ENCODE data around the gene EN2. TPM values are rescaled to one million over a fixed set of nuclear protein-coding genes. Genes with fewer than 3 reads are reported as not detected.

Gene EN2
- total RNA-seq, 1 experiment from 2014 or later = not detected

DNA sequence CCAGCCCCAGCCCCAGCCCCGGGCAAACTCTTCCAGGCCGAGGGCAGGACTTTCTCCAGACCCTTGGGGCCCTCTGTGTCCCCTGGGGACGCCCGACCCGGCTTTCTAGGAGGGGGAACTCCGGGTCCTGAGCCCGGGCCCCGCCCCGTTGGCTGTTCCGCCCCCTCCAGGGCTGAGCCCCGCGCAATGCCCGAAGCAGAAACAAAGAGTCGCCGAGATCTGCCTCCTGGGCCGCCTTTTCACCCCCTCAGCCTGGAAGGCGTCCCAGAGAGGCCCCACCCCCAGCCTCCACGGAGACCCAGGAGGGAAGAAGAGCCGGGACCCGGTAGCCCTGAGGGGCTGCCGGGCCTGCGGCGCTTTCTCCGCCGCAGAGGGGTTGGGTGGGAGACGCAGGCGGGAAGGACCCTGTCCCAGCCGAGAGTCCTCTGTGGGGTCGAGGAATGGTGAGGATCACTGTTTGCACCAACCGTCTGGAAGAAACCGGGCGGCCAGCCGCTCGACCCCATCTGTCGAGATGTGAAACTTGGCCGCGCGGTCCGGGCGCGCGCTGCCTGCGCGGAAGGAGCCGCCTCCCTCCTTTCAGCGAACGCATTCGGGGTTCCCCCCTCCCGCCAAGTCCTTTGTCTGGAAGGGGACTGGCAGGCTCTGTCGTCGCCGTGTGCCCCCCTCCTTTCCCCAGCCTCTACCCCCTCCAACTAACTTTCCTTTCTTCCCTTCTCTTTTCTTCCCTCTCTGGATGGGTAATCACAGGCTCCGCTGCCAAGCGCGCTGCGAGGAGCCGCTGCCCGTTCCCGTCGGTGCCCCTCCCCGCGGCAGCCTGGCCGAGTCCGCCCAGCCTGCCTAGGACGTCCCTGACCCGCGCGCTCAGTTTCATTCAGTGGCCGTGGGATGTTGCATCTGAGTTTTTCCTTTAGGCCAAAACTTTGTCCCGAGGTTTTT is 10.2 kb downstream of the EN2 start:
- no peak for DNase-seq (ENCODE audit: unreplicated experiment)
- H3K4me1 Mint-ChIP-seq (ENCODE audit: insufficient read depth, unreplicated experiment) = peaks cover 5% of the 10 kb centered on the region
- H3K9me3 Mint-ChIP-seq (ENCODE audit: unreplicated experiment) = no peaks in the 10 kb centered on the region
- CTCF ChIA-PET = interaction anchor here (0.8 kb wide), 1 partner anchor 90 kb away, joined by 3 read pairs; no protein-coding TSS in a partner anchor
- H3K27me3 Mint-ChIP-seq (ENCODE audit: insufficient read depth, unreplicated experiment) = peaks cover 52% of the 10 kb centered on the region
- no peaks in the 10 kb centered on the region for H3K36me3 Mint-ChIP-seq (ENCODE audit: insufficient read depth, unreplicated experiment)
- POLR2A ChIA-PET = no interaction called here
- BruUV-seq (replicated peaks) = no TSS peak
- intact Hi-C loops (cut with micrococcal nuclease) = no loop called here
- no peak overlapping the region for H3K4me3 Mint-ChIP-seq (ENCODE audit: unreplicated experiment)
- TF ChIP-seq, protein P1, sequence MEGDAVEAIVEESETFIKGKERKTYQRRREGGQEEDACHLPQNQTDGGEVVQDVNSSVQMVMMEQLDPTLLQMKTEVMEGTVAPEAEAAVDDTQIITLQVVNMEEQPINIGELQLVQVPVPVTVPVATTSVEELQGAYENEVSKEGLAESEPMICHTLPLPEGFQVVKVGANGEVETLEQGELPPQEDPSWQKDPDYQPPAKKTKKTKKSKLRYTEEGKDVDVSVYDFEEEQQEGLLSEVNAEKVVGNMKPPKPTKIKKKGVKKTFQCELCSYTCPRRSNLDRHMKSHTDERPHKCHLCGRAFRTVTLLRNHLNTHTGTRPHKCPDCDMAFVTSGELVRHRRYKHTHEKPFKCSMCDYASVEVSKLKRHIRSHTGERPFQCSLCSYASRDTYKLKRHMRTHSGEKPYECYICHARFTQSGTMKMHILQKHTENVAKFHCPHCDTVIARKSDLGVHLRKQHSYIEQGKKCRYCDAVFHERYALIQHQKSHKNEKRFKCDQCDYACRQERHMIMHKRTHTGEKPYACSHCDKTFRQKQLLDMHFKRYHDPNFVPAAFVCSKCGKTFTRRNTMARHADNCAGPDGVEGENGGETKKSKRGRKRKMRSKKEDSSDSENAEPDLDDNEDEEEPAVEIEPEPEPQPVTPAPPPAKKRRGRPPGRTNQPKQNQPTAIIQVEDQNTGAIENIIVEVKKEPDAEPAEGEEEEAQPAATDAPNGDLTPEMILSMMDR (IDR thresholded peaks at IDR 0.05; ENCODE audit: unreplicated experiment) = no peak
- no peak overlapping the region for H3K27ac Mint-ChIP-seq (ENCODE audit: low read depth, unreplicated experiment)

DNA sequence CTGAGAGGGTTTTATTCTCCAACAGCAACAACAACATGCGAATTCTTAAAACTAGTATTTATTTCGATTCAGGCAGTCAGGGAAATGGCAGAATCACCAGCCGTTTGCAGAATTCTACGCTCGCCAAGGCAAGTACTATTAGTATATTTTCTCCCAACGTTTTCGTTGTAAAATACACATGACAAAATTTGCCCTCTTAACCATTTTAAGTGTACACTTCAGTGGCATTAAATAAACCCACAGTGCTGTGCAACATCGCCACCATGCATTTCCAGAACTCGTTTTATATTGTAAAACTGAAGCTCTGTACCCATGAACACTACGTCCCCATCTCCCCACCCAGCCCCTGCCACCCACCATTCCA is 10.8 kb downstream of the EN2 start:
- no peak overlapping the region for H3K4me3 Mint-ChIP-seq (ENCODE audit: unreplicated experiment)
- no peaks in the 10 kb centered on the region for H3K9me3 Mint-ChIP-seq (ENCODE audit: unreplicated experiment)
- intact Hi-C loops (cut with micrococcal nuclease) = no loop called here
- H3K36me3 Mint-ChIP-seq (ENCODE audit: insufficient read depth, unreplicated experiment) = no peaks in the 10 kb centered on the region
- BruUV-seq (replicated peaks) = no TSS peak
- H3K4me1 Mint-ChIP-seq (ENCODE audit: insufficient read depth, unreplicated experiment) = peaks cover 5% of the 10 kb centered on the region
- no peak for DNase-seq (ENCODE audit: unreplicated experiment)
- peaks cover 52% of the 10 kb centered on the region for H3K27me3 Mint-ChIP-seq (ENCODE audit: insufficient read depth, unreplicated experiment)
- H3K27ac Mint-ChIP-seq (ENCODE audit: low read depth, unreplicated experiment) = no peak overlapping the region
- ChIA-PET CTCF (interaction anchor here (0.7 to 0.8 kb wide), 2 partner anchors 37 to 91 kb away, joined by 3 read pairs; no protein-coding TSS in a partner anchor), POLR2A (no interaction called here)
- TF ChIP-seq, protein P1 (IDR thresholded peaks at IDR 0.05; ENCODE audit: unreplicated experiment) = no peak

DNA sequence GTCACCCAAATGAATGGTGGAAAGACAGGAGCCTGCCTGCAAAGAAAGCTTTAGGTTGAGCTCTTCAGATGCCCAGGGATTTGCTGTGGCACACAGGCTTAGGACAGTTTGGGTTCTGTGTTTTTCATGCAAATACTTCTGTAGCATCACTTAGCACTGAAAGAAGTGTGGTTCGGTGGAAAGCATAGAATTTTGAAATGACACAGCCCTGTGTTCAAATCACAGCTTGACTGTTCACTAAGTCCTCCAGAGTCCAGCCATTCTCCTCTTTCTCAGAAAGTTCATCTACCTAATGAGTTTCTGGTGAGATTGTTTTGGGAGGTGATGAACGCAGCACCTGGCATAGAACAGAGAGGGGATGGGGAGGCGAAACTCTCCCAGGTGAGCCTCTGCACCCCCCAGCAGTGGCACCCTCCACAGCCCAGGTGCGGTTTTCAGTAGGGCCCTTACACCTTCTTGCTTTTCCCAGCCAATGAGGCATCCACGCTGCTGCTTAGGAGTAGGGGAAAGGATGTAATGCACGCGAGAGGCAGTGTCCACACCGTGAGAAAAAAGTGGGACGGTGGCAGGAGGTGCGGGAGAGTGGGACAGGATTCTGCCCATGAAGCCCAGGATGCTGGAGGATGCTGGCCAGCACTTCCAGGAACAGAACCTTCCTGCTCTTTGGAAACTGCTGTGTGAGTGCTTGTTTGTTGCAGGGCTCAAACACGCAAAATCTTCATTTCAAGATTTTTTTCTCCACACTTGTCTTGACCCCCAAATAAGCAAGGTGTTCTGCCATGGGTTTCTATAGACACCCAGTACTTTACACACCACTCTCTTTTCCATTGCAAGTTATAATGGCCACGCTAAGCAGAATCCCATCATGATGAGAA is 11.6 kb downstream of the EN2 start:
- DNase-seq (ENCODE audit: unreplicated experiment) = no peak
- no TSS peak for BruUV-seq (replicated peaks)
- TF ChIP-seq, protein P1 (IDR thresholded peaks at IDR 0.05; ENCODE audit: unreplicated experiment) = no peak
- Mint-ChIP-seq H3K27ac (ENCODE audit: low read depth, unreplicated experiment) (no peak overlapping the region), H3K4me3 (ENCODE audit: unreplicated experiment) (no peak overlapping the region), H3K27me3 (ENCODE audit: insufficient read depth, unreplicated experiment) (peaks cover 53% of the 10 kb centered on the region), H3K4me1 (ENCODE audit: insufficient read depth, unreplicated experiment) (peaks cover 5% of the 10 kb centered on the region), H3K36me3 (ENCODE audit: insufficient read depth, unreplicated experiment) (no peaks in the 10 kb centered on the region), H3K9me3 (ENCODE audit: unreplicated experiment) (no peaks in the 10 kb centered on the region)
- POLR2A ChIA-PET = no interaction called here
- CTCF ChIA-PET = interaction anchor here (0.7 to 0.8 kb wide), 2 partner anchors 36 to 92 kb away, joined by 3 read pairs; no protein-coding TSS in a partner anchor
- intact Hi-C loops (cut with micrococcal nuclease) = no loop called here

DNA sequence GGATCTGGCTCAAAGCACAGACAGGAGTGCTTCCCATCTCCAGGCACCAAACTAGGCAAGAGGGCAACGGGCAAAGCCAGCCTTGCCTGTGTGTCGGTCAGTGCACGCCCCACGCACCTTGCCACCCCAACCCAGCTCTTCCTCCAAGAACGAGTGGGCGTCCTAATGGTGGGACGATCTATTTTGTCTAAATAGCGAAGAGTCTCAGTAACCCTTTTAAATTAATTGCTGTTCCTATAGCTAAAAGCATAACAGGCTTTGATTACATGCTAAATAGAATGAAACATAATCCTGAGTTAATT is 12.2 kb downstream of the EN2 start:
- CTCF ChIA-PET = no interaction called here
- DNase-seq (ENCODE audit: unreplicated experiment) = no peak
- Mint-ChIP-seq H3K9me3 (ENCODE audit: unreplicated experiment) (no peaks in the 10 kb centered on the region), H3K4me1 (ENCODE audit: insufficient read depth, unreplicated experiment) (peaks cover 5% of the 10 kb centered on the region), H3K36me3 (ENCODE audit: insufficient read depth, unreplicated experiment) (no peaks in the 10 kb centered on the region), H3K27me3 (ENCODE audit: insufficient read depth, unreplicated experiment) (peaks cover 59% of the 10 kb centered on the region), H3K27ac (ENCODE audit: low read depth, unreplicated experiment) (no peak overlapping the region), H3K4me3 (ENCODE audit: unreplicated experiment) (no peak overlapping the region)
- intact Hi-C loops (cut with micrococcal nuclease) = no loop called here
- TF ChIP-seq, protein P1 (IDR thresholded peaks at IDR 0.05; ENCODE audit: unreplicated experiment) = no peak
- no TSS peak for BruUV-seq (replicated peaks)
- POLR2A ChIA-PET = no interaction called here
